SJSA1 (cell line): ENCODE measurements around the gene PXT1. TPM values are rescaled to one million over a fixed set of nuclear protein-coding genes. Genes with fewer than 3 reads are reported as not detected.

Source experiments
- DNase-seq, 2 experiments: peaks; one replicate each; pipeline ENCODE4 v3.0.0-alpha.2; 2015 to 2020; ENCODE audit warnings: low spot score in 2 of 2, low read depth in 1 of 2
- H3K27ac ChIP-seq: fragments of 250-450 bp; sonication (Bioruptor Pico); 2 replicates; pipeline ENCODE4 v1.5.1; 2020; ENCODE audit warnings: mild to moderate bottlenecking, moderate library complexity
- H3K27me3 ChIP-seq: fragments of 250-450 bp; sonication (Bioruptor Pico); replicated peaks from 2 replicates; pipeline ENCODE4 v1.5.1; 2020; ENCODE audit warnings: mild to moderate bottlenecking, moderate library complexity
- H3K36me3 ChIP-seq: fragments of 250-450 bp; sonication (Bioruptor Pico); 2 replicates; pipeline ENCODE4 v1.5.1; 2020; ENCODE audit warnings: mild to moderate bottlenecking
- H3K4me1 ChIP-seq: fragments of 250-450 bp; sonication (Bioruptor Pico); replicated peaks from 2 replicates; pipeline ENCODE4 v1.6.1; 2021; ENCODE audit warnings: mild to moderate bottlenecking
- H3K4me3 ChIP-seq: fragments of 250-450 bp; sonication (Bioruptor Pico); 2 replicates; pipeline ENCODE4 v1.5.1; 2020; ENCODE audit warnings: mild to moderate bottlenecking
- H3K9me3 ChIP-seq: fragments of 250-450 bp; sonication (Bioruptor Pico); replicated peaks from 2 replicates; pipeline ENCODE4 v1.5.1; 2020; ENCODE audit warnings: mild to moderate bottlenecking
- total RNA-seq: library from RNA; depleted of rRNA; stranded (reverse); fragments of >200 nt; shearing (Covaris generic); gene quantifications from 2 replicates; pipeline ENCODE4 v1.2.3, GENCODE V29; 2014

PXT1 gene
- total RNA-seq, 1 experiment from 2014 or later = not detected

DNA sequence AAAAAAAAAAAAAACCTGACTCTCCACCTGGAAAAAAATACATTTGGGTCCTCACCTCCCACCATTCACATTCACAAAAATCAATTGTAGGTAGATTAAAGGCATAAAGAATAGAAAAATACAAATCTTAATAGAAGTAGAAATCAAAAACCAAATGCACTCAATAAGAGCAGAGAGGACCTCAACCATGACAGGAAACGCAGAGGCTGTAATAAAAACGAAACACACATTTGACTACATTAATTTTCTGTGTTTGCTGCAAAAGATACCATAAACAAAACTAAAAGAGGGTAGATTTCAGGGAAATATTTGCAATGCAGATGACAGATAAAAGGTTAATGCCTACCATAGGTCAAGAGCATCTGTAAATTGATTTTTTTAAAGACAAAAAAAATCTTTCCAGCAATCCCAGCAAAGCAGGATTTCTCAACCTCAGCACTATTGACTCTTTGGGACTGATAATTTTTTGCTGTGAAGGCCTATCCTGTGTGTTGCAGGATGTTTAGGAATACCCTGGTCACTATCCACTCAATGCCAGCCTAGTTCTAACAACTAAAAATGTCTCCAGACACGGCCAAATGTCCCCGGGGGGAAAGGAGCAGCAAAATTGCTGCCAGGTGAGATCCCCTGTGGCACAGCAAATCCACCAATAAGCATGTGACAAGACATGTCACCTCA is 64.3 kb downstream of the PXT1 start:
- no peak for DNase-seq
- Histone ChIP-seq H3K4me1 (0 out of 2 replicates have a peak, but pooled peaks cover 3% of the 10 kb centered on the region), H3K4me3 (no peak overlapping the region), H3K36me3 (no peaks in the 10 kb centered on the region), H3K27me3 (no peaks in the 10 kb centered on the region), H3K27ac (no peak overlapping the region), H3K9me3 (no peaks in the 10 kb centered on the region)

DNA sequence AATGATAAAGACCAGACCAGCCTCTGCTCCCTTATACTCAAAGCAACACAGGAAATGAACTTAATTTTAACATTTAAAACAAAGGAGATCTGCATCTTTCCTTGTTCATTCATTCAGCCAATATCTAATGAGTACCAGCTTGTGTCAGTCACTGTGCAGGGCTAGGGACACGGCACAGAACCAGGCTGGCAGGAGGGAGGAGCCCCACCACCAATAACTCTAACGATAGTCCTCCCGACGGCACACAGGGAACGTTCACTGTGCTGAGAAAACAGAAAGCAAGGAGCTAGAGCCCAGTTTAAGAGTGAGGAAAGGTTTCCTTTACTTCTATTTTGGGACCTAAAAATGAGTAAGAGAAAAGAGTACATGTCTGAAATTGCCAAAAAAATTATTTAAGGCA is 65.1 kb downstream of the PXT1 start:
- H3K27me3 ChIP-seq = no peaks in the 10 kb centered on the region

DNA sequence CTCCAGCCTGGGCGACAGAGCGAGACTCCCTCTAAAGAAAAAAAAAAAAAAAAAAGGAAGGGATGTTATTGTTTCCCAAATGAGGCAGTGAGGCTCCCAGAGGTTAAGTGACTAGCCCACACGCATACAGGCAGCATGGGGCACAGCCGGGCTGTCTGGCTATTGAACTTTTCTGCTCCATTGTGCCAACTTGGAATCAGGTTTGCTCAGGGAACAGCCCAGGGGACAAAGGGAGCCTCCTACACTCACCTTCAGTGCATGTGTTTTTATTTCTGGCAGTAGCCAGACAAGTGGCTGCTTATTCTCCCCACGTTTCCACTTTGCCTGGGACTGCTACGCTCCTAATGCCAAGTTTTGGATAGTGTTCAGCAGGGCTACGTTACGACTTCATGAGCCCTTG is 65.9 kb downstream of the PXT1 start:
- Histone ChIP-seq H3K36me3 (no peaks in the 10 kb centered on the region), H3K4me3 (no peak overlapping the region), H3K27me3 (no peaks in the 10 kb centered on the region), H3K9me3 (no peaks in the 10 kb centered on the region), H3K27ac (no peak overlapping the region), H3K4me1 (0 out of 2 replicates have a peak, but pooled peaks cover 2% of the 10 kb centered on the region)
- DNase-seq = no peak

More for the DNA sequence above, 65.1 kb downstream of the PXT1 start:
- Histone ChIP-seq H3K36me3 (no peaks in the 10 kb centered on the region), H3K9me3 (no peaks in the 10 kb centered on the region), H3K27ac (no peak overlapping the region), H3K4me1 (0 out of 2 replicates have a peak, but pooled peaks cover 3% of the 10 kb centered on the region), H3K4me3 (no peak overlapping the region)
- DNase-seq = no peak

DNA sequence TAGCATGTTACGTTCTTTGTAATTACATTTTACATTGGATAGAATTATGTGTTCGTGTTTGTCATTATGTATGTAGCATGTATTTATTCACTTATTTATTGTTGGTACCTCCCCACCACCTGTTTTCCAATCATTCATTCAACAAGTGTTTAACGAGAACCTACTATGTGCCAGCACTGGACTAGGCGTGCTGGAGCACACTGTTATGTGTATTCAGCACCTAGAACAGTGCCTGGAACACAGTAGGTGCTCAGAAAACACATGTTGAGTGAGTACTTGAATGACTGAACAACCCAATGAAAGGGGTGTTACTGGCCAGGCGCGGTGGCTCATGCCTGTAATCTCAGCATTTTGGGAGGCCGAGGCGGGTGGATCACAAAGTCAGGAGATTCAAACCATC is 66.5 kb downstream of the PXT1 start:
- Histone ChIP-seq H3K4me3 (no peak overlapping the region), H3K9me3 (no peaks in the 10 kb centered on the region), H3K36me3 (no peaks in the 10 kb centered on the region), H3K27ac (no peak overlapping the region), H3K4me1 (no peaks in the 10 kb centered on the region), H3K27me3 (no peaks in the 10 kb centered on the region)
- DNase-seq = no peak

DNA sequence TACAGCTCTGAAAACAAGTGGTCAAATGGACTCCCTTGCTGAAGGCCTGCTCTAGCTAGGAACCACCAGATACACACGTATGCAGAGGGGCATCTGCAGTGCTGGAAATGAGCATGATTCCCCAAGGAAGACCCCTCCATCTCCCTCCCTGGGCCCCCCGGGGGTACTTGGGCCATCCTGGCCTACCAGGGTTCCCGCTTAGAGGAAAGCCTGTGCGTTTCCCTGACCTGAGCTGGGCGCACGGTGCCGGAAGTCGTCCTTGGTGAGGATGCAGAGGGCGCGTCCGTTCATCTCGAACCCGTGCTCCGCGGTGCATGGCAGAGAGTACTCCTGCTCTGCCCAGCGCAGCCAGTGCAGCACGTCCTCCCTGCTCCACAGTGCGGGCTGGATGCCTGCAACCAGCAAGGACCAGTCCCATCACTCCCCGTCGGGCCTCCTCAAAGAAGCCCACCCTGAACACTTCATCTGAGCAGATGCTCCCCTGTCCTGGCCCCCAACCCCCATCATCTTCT is 67.0 kb downstream of the PXT1 start:
- Histone ChIP-seq H3K27ac (no peak overlapping the region), H3K4me1 (no peaks in the 10 kb centered on the region), H3K4me3 (no peak overlapping the region), H3K27me3 (no peaks in the 10 kb centered on the region), H3K9me3 (no peaks in the 10 kb centered on the region), H3K36me3 (no peaks in the 10 kb centered on the region)
- DNase-seq = no peak

DNA sequence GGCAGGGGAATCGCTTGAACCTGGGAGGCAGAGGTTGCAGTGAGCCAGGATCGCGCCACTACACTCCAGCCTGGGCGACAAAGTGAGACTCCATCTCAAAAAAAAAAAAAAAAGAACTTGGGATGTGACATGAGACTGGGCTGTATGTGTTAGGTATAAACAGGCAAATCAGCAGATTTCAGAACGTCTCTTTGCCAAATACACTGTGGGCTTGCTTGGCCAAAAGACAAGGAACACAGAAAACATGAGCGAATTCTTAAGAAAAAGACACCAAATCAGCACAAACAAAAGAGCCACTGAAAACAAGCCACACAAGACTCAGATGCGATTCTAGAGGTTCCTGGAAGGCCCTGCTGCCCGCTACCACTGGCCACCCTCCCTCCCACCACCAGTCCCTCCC is 67.7 kb downstream of the PXT1 start:
- no peak overlapping the region for H3K4me3 ChIP-seq
- H3K27me3 ChIP-seq = no peaks in the 10 kb centered on the region
- H3K9me3 ChIP-seq = no peaks in the 10 kb centered on the region
- no peak overlapping the region for H3K27ac ChIP-seq
- DNase-seq = no peak
- H3K36me3 ChIP-seq = no peaks in the 10 kb centered on the region
- H3K4me1 ChIP-seq = peaks cover 1% of the 10 kb centered on the region

DNA sequence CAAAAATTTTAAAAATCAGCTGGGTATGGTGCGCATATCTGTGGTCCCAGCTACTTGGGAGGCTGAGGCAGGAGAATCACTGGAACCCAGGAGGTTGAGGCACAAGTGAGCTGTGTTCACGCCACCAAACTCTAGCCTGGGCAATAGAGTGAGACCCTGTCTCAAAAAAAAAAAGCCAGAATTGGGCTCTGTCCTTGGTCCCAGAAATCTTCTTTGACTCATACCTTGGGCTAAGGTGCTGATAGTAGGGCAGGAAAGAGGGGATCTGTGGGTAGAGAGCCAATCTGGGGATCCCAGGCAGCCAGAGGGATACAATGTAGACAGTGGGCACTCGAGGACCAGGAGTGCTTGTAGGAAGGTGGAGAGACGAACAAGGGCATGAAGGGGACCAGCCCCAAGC is 68.5 kb downstream of the PXT1 start:
- no peaks in the 10 kb centered on the region for H3K27me3 ChIP-seq
- H3K4me3 ChIP-seq = no peak overlapping the region
- H3K36me3 ChIP-seq = no peaks in the 10 kb centered on the region
- no peak for DNase-seq
- no peaks in the 10 kb centered on the region for H3K9me3 ChIP-seq
- H3K27ac ChIP-seq = no peak overlapping the region
- peaks cover 9% of the 10 kb centered on the region for H3K4me1 ChIP-seq

DNA sequence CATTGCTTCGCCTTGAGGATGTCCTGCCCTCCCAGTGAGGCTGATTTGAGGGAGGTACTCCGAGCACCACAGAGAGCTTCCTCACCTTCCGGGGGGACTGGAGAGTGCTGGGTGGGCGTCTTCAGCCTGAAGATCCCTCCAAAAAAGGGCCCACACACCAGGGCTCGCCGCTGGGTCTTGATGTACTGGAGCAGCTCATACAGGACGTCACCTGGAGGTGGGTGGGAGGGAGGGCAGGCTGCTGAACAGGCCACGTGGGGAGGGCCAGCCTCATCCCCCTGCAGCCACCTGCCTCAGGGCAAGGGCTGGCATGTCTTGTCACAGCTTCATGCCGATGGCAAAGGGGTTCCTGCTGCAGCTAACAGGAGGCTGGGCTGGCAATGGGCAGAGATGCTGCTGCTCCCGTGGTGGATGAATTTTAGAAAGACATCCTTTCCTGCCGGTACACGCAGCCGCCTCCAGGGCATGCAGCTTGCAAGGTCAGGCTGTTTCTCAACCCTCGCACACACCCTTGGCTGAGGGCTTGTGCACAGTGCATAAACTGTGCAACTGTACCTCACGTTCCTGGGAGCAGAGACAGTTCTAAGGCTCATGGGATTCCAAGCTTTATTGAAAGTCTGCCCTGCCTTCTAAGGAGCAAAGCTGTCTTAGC is 69.2 kb downstream of the PXT1 start:
- Histone ChIP-seq H3K4me3 (no peak overlapping the region), H3K27ac (no peak overlapping the region), H3K36me3 (no peaks in the 10 kb centered on the region), H3K27me3 (no peaks in the 10 kb centered on the region), H3K4me1 (peaks cover 11% of the 10 kb centered on the region), H3K9me3 (no peaks in the 10 kb centered on the region)
- DNase-seq = no peak

DNA sequence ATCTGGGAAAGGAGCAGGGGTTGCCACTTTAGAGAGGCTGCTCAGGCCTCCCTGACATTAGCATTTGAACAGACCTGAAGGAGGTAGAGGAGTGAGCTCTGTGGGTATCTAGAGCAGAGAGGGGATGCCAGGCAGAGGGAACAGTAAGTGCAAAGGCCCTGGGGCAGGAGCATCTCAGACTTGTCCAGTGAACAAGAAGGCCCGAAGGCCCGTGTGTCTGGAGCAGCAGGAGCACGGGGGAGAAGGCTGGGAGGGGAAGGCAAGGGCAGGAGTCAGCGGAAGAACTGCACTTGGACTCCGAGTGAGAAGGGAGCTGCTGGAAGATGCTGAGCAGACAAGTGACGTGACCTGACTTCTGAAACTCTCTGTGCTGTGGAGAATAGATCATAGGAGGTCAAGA is 70.6 kb downstream of the PXT1 start:
- no peak overlapping the region for H3K4me3 ChIP-seq
- H3K4me1 ChIP-seq = peaks cover 11% of the 10 kb centered on the region
- H3K27me3 ChIP-seq = no peaks in the 10 kb centered on the region

DNA sequence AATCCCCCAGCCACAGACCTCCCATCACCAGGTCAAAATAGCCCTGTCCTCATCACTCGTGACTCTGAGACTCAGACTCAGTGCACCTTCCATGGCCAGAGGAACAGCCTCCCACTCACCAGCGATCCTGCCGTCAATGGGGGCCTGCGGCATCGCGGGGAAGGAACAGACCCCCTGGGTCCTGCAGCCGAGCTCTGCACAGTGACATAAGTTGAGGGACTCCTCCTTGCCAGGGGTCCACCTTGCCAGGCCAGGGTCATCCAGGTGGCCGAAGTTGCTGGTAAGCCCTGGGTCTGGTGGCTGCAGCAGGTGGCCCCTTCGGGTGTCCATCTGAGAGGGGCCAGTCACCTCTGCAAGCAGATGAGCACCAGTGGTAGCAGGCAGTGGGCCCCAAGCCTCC is 71.4 kb downstream of the PXT1 start:
- Histone ChIP-seq H3K9me3 (no peaks in the 10 kb centered on the region), H3K4me1 (peaks cover 11% of the 10 kb centered on the region), H3K4me3 (no peak overlapping the region), H3K36me3 (no peaks in the 10 kb centered on the region), H3K27me3 (no peaks in the 10 kb centered on the region), H3K27ac (no peak overlapping the region)
- no peak for DNase-seq

More for the DNA sequence above, 70.6 kb downstream of the PXT1 start:
- no peaks in the 10 kb centered on the region for H3K36me3 ChIP-seq
- H3K27ac ChIP-seq = no peak overlapping the region
- no peaks in the 10 kb centered on the region for H3K9me3 ChIP-seq
- no peak for DNase-seq

DNA sequence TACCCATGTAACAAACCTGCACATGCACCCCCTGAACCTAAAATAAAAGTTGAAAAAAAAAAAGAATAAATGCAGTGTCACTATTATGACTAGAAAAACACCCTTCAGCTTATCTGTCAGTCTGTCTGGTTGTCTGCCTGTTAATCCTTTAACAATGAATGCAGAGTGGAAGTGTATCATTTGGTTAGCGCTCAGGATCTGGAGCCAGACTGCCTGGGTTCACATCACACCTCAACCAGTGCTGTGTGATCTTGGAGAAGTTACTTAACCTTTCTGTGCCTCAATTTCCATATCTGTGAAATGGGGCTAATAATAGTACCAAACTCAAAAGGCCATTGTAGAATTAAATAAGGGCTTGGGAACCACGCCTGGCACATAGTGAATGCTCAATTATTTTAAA is 72.0 kb downstream of the PXT1 start:
- Histone ChIP-seq H3K4me3 (no peak overlapping the region), H3K27ac (no peak overlapping the region), H3K4me1 (peaks cover 11% of the 10 kb centered on the region), H3K9me3 (no peaks in the 10 kb centered on the region), H3K27me3 (no peaks in the 10 kb centered on the region), H3K36me3 (no peaks in the 10 kb centered on the region)
- DNase-seq = no peak

DNA sequence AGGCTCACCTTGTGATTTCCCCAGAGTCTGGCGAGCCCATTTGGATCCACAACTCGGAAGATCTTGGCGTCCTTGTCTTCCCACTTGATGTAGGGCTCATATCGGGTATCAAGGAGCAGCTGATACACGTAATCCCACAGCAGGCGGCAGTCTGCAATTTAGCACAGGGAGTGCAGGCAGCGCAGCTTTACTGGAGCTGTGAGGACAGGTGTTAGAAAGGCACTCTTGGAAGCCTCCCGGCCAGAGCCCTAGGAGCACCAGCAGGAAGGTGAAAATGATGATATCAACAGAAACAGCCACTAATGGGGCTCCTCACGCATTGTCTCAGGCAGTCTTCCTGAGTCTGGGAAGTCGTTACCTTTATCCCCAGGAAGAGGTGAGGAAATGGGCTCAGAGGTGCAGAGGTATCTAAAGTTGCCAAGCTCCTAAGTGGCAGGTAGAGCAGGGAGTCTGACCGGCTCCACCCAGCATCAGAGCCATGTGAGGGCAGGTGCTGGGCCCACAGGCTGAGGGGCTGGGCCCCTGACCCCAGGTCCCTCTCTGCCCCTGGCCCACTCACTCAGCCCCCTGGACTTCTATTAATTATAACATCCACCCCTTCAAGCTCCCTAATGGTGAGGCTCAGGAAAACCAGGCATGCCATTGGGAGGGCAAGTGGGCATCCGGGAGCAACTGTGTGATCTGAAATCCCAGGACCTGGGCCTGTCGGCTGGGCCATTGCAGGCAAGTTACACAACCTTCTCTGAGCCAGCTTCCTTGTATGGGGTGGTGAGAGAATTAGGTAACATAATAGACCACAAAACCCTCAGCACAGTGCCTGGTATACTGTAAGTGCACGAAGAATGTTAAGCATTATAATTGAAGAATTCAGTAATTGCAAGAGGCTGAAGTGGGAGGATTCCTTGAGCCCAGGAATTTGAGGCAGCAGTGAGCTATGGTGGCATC is 73.5 kb downstream of the PXT1 start:
- H3K4me1 ChIP-seq = peaks cover 17% of the 10 kb centered on the region
- H3K27ac ChIP-seq = no peak overlapping the region
- peak in 1 of 2 experiments; percentile 40 for DNase-seq
- no peaks in the 10 kb centered on the region for H3K9me3 ChIP-seq
- no peaks in the 10 kb centered on the region for H3K36me3 ChIP-seq
- no peaks in the 10 kb centered on the region for H3K27me3 ChIP-seq
- H3K4me3 ChIP-seq = no peak overlapping the region

DNA sequence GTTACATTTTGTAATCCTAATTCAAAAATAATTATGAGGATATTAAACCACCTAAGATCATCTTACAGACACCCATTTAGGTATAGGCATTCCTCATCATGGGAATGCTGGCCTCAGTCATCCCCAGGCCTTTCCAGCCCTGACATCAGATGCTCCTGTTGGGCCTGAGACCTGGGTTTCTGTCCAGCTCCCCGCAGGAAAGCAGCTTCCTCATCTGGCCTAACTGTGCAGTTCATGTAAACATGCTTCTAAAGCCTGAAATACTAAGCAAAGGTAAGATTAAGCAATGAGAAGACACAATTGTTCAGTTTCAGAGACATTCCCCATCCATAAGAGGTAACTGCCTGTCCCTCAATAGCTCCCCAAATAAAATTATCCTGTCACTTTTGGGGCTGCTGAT is 74.2 kb downstream of the PXT1 start:
- peaks cover 17% of the 10 kb centered on the region for H3K4me1 ChIP-seq
- DNase-seq = no peak
- no peak overlapping the region for H3K4me3 ChIP-seq
- H3K27ac ChIP-seq = no peak overlapping the region
- no peaks in the 10 kb centered on the region for H3K9me3 ChIP-seq
- H3K27me3 ChIP-seq = no peaks in the 10 kb centered on the region
- H3K36me3 ChIP-seq = no peaks in the 10 kb centered on the region

DNA sequence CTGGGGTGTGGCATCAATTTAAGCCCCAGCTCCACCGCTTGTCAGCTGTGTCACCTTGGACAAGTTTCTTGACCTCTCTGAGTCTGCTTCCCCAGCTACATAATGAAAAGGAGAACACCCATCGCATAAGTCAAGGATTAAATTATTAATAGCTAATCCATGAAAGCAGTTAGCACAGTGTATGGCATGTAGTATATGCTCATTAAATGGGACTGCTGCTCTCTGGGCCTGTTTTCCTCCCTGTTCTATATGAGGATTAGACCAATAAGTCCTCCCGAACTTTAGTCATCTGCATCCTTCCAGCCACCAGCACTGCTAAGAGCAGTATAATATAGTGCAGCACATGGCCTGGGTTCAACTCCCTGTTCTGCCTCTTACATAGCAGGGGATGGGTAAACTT is 74.9 kb downstream of the PXT1 start:
- Histone ChIP-seq H3K9me3 (no peaks in the 10 kb centered on the region), H3K36me3 (no peaks in the 10 kb centered on the region), H3K4me1 (peaks cover 17% of the 10 kb centered on the region), H3K27me3 (no peaks in the 10 kb centered on the region), H3K4me3 (no peak overlapping the region), H3K27ac (no peak overlapping the region)
- DNase-seq = no peak
